MCF 10A (cell line): Measurements from ENCODE around the gene SWT1. TPM values are rescaled to one million over a fixed set of nuclear protein-coding genes. Genes with fewer than 3 reads are reported as not detected.
A peak's percentile ranks its signal among the peaks of the same experiment; 100 is the strongest.

Experiments used
- Bru-seq: library from RNA; stranded (reverse); fragments of 400-500 nt; gene quantifications from one replicate; lab custom pipeline; 2021; lab: Mats Ljungman, UMichigan
- BruChase-seq, 2 experiments: library from RNA; stranded (reverse); fragments of 400-500 nt; gene quantifications; one replicate each; lab custom pipeline; 2021; lab: Mats Ljungman, UMichigan
- BruUV-seq: library from RNA; stranded (reverse); fragments of 400-500 nt; replicated peaks from 2 replicates; lab custom pipeline; 2021; lab: Mats Ljungman, UMichigan
- CTCF ChIA-PET: fragments of 300-600 bp; sonication (Branson Sonifier 250); formaldehyde crosslinking; extraction: SDS; loops from one replicate; lab custom pipeline; 2021; ENCODE audit warnings: antibody characterized with exemption, inconsistent platforms; lab: Yijun Ruan, JAX
- POLR2A ChIA-PET: fragments of 300-600, 350-650 bp; sonication (Branson Sonifier 250); formaldehyde crosslinking; extraction: SDS; loops from one replicate; lab custom pipeline; 2020; ENCODE audit warnings: antibody characterized with exemption, inconsistent platforms; lab: Yijun Ruan, JAX
- DNase-seq: peaks from one replicate; pipeline ENCODE4 v3.0.0-alpha.2; 2018; ENCODE audit not compliant: unreplicated experiment
- H3K27ac Mint-ChIP-seq: one replicate; pipeline ENCODE4 v1.8.0; 2022; ENCODE audit warnings: mild to moderate bottlenecking, low read depth, mixed read lengths; ENCODE audit not compliant: unreplicated experiment
- H3K27me3 Mint-ChIP-seq: one replicate; pipeline ENCODE4 v1.8.0; 2022; ENCODE audit warnings: mixed read lengths; ENCODE audit not compliant: insufficient read depth, unreplicated experiment
- H3K36me3 Mint-ChIP-seq: one replicate; pipeline ENCODE4 v1.8.0; 2022; ENCODE audit warnings: mild to moderate bottlenecking, moderate library complexity, mixed read lengths; ENCODE audit not compliant: insufficient read depth, unreplicated experiment
- H3K4me1 Mint-ChIP-seq: one replicate; pipeline ENCODE4 v1.8.0; 2022; ENCODE audit warnings: mixed read lengths; ENCODE audit not compliant: insufficient read depth, unreplicated experiment
- H3K4me3 Mint-ChIP-seq: one replicate; pipeline ENCODE4 v1.8.0; 2022; ENCODE audit warnings: mild to moderate bottlenecking, moderate library complexity, mixed read lengths; ENCODE audit not compliant: unreplicated experiment
- H3K9me3 Mint-ChIP-seq: one replicate; pipeline ENCODE4 v1.8.0; 2022; ENCODE audit warnings: mixed read lengths; ENCODE audit not compliant: unreplicated experiment
- intact Hi-C: fragments of 100-400 bp; cut with micrococcal nuclease; formaldehyde crosslinking; loops from 2 replicates; pipeline ENCODE4 v1.14.1; 2022
- long read RNA-seq: library from polyadenylated mRNA; stranded (forward); transcript quantifications from one replicate; pipeline ENCODE4 v2.0.0, GENCODE V29; 2022
- total RNA-seq: library from RNA; stranded (reverse); gene quantifications from 2 replicates; pipeline ENCODE4 v1.2.3, GENCODE V29; 2022
- TF ChIP-seq, protein P1 (sequence below): fragments of 200-600 bp; IDR thresholded peaks from one replicate; pipeline ENCODE4 v1.8.0; 2022; ENCODE audit warnings: antibody characterized with exemption, mild to moderate bottlenecking; ENCODE audit not compliant: unreplicated experiment

The SWT1 gene, protein sequence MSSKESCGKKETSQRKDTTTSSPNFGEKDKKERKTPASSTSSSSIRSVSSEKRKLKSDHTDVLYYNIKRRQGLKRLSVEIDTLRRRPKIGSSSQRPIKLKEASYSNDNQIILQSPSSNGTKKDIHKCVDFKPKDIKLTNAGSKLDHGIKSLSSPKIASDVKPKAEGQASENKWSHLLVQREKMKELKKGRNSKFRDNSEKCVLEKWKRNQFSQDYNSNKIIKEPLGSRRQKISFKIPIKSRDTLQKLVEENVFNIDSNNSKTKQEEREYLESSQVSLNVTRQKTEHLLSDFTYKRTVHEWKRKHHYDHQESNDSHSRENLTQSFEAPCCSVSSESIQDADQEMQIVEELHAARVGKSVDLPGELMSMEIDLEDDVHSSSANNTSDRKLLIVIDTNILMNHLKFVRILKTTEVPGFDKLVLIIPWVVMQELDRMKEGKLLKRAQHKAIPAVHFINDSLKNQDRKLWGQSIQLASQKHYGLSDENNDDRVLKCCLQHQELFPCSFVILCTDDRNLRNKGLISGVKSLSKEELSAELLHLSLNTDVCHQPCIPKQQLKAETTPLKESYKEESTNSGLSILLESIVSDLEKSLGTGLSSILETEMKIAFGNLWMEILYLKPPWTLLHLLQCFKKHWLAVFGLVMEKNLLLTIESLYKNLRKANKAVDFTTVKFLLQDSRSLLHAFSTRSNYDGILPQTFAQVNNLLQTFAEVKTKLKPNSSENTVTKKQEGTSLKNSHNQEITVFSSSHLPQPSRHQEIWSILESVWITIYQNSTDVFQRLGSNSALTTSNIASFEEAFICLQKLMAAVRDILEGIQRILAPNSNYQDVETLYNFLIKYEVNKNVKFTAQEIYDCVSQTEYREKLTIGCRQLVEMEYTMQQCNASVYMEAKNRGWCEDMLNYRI
- total RNA-seq = 2.1 and 6.1 TPM in 2 replicates
- percentile 53 among the genes with signal in this experiment for Bru-seq, nascent RNA
- percentile 49 among the genes with signal in this experiment for BruChase-seq, experiment 1, labeled RNA remaining after a 6-hour chase
- BruChase-seq, experiment 2, labeled RNA remaining after a 2-hour chase = percentile 55 among the genes with signal in this experiment
- long read RNA-seq, partial matches to known transcripts = 2 of 13 reads
- long read RNA-seq, other reads (novel, unspliced or antisense) = 10 of 13 reads

DNA sequence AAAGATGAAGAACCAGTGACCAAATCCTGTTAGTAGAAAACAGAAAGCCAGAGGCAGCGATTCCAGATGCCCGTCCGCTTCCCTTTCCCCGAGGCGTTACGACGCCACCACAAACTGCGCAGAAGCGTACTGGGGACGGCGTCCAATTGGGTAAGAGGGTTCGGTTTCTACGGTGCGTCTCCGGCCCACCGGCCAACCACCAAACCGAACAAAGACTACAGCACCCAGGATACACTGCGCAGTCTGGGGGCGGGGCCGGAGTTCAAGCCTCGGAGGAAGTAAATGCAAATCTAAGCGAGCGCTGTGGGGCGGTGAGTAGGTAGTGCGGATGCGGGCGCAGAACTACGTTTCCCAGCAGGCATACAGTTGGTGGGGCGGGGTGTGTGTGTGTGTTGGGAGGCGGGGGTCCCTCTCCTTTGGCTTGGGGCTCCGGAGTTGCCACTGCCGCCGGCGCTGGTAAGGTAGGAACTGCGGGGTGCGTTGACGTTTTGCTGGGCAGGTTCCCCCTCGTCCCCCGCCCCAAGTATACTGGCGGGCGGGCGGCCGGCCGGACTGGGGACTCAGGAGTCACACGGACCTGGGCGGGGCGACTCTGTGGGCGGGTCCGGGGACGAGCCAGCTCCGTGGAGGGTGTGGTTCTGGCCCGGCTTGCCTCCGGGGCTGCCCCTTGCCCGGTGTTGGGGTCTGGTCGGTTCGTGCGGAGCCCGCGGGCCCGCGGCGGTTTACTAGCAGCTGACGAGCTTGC lies at the start of gene SWT1, which contains the start of gene TRMT1L:
Gene SWT1, plus strand, starts transcription at position 314 of the 745 bp plus-strand sequence. CDS start 3,675 bp downstream, outside the sequence.
Gene TRMT1L, minus strand, starts transcription at position 100 of the 745 bp plus-strand sequence. CDS start 241 bp downstream, outside the sequence.
- peak within 1 kb of the TSS; percentile 98 for H3K27ac Mint-ChIP-seq
- BruUV-seq = no TSS peak
- no peaks in the 10 kb centered on the region for H3K27me3 Mint-ChIP-seq
- ChIA-PET CTCF (interaction anchor here (0.6 to 4.2 kb wide), 10 partner anchors 12 to 524 kb away, joined by 3 to 46 read pairs (median 6); no protein-coding TSS in a partner anchor), POLR2A (interaction anchor here (0.6 to 5.9 kb wide), 27 partner anchors 12 to 1657 kb away, joined by 3 to 40 read pairs (median 3); partner anchors contain the start of genes EDEM3, IVNS1ABP, RNF2 and TSEN15)
- TF ChIP-seq, protein P1, sequence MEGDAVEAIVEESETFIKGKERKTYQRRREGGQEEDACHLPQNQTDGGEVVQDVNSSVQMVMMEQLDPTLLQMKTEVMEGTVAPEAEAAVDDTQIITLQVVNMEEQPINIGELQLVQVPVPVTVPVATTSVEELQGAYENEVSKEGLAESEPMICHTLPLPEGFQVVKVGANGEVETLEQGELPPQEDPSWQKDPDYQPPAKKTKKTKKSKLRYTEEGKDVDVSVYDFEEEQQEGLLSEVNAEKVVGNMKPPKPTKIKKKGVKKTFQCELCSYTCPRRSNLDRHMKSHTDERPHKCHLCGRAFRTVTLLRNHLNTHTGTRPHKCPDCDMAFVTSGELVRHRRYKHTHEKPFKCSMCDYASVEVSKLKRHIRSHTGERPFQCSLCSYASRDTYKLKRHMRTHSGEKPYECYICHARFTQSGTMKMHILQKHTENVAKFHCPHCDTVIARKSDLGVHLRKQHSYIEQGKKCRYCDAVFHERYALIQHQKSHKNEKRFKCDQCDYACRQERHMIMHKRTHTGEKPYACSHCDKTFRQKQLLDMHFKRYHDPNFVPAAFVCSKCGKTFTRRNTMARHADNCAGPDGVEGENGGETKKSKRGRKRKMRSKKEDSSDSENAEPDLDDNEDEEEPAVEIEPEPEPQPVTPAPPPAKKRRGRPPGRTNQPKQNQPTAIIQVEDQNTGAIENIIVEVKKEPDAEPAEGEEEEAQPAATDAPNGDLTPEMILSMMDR = no peak
- DNase-seq = peak; percentile 100
- H3K4me3 Mint-ChIP-seq = peak within 1 kb of the TSS; percentile 83
- H3K36me3 Mint-ChIP-seq = peaks cover 5% of the 10 kb centered on the region
- intact Hi-C loops = loop anchor here (1.0 to 5.0 kb wide), 6 partner anchors 112 to 405 kb away; partner anchors contain the start of genes EDEM3, IVNS1ABP and RNF2
- H3K4me1 Mint-ChIP-seq = peaks cover 40% of the 10 kb centered on the region
- H3K9me3 Mint-ChIP-seq = no peaks in the 10 kb centered on the region

DNA sequence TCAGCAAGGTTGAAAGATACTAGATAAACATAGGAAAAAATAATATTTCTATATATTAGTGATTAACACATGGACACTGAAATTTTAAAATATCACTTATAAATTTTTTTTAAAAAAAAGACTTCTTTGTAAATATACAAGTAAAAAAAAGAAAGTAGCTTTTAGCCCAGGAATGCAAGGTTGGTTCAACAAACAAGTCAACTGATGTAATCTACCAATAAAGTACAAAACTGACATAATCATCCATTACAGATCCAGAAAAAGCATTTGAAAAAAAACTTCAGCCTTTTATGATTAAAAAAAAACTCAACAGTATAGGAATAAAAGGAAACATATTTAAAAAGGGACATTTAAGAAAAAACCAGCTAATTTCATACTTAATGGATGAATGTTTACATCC lies 48.6 kb upstream of the SWT1 start:
- Mint-ChIP-seq H3K9me3 (peaks cover 11% of the 10 kb centered on the region), H3K27ac (no peak overlapping the region), H3K4me1 (peaks cover 6% of the 10 kb centered on the region), H3K36me3 (no peaks in the 10 kb centered on the region), H3K4me3 (no peak overlapping the region), H3K27me3 (no peaks in the 10 kb centered on the region)
- CTCF ChIA-PET = interaction anchor here (0.7 to 1.2 kb wide), 4 partner anchors 9 to 127 kb away, joined by 3 read pairs; no protein-coding TSS in a partner anchor
- TF ChIP-seq, protein P1 = no peak
- no TSS peak for BruUV-seq
- POLR2A ChIA-PET = interaction anchor here (0.6 to 1.7 kb wide), 4 partner anchors 8 to 156 kb away, joined by 3 to 4 read pairs (median 4); no protein-coding TSS in a partner anchor
- DNase-seq = no peak
- intact Hi-C loops = no loop called here

DNA sequence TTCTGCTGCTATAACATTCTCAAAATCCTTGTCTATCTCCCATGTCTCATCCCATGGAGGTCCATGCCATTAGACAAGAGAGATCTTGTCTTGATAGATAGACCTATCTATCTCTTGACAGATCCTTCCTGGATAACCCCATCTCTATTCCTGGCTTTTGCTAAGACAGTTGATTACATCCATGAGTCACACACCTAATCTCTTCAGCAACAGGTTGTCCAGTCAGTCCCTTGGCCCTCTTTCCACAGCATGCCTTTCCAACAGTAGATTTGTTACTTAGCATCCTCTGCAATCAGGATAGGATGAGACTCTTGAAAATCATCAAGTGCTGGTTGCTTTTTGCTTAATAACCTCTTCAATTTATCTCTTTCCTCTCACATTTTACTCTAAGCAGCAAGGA lies 46.8 kb upstream of the SWT1 start:
- BruUV-seq = no TSS peak
- peaks cover 6% of the 10 kb centered on the region for H3K4me1 Mint-ChIP-seq
- no peak for DNase-seq
- no peaks in the 10 kb centered on the region for H3K27me3 Mint-ChIP-seq
- ChIA-PET CTCF (interaction anchor here (0.6 to 1.5 kb wide), 2 partner anchors 60 to 65 kb away, joined by 4 to 10 read pairs; partner anchors contain the start of gene RNF2), POLR2A (no interaction called here)
- no peak overlapping the region for H3K27ac Mint-ChIP-seq
- intact Hi-C loops = no loop called here
- TF ChIP-seq, protein P1 = no peak
- H3K4me3 Mint-ChIP-seq = no peak overlapping the region
- H3K36me3 Mint-ChIP-seq = no peaks in the 10 kb centered on the region
- peaks cover 10% of the 10 kb centered on the region for H3K9me3 Mint-ChIP-seq
